HepG2 (cell line): ENCODE measurements around the gene SGMS1. TPM values are rescaled to one million over a fixed set of nuclear protein-coding genes. Genes with fewer than 3 reads are reported as not detected.

Experiments used
- ATAC-seq: fragments of 200-7000 bp; cut with Tn5 transposase; 3 replicates; pipeline ENCODE4 v1.9.1; 2020; ENCODE audit warnings: mild to moderate bottlenecking, moderate library complexity
- BruUV-seq: library from RNA; stranded (reverse); fragments of 400-500 nt; replicated peaks from 2 replicates; lab custom pipeline; 2021; lab: Mats Ljungman, UMichigan
- CTCF ChIA-PET: fragments of 300-600 bp; formaldehyde crosslinking; extraction: SDS; loops from one replicate; lab custom pipeline; 2021; ENCODE audit warnings: low total read pairs, inconsistent platforms, low intra/inter-chr PET ratio; lab: Yijun Ruan, JAX
- POLR2A ChIA-PET: fragments of 350-600 bp; sonication (Branson Sonifier 250); formaldehyde crosslinking; loops from one replicate; lab custom pipeline; 2020; ENCODE audit warnings: antibody characterized with exemption, inconsistent platforms; lab: Yijun Ruan, JAX
- DNase-seq: peaks from one replicate; pipeline ENCODE4 v3.0.0-alpha.2; 2015; ENCODE audit warnings: low spot score
- FAIRE-seq: peaks from 3 replicates; lab custom pipeline; 2011; peaks lifted over from hg19 to GRCh38; lab: Jason Lieb, UNC
- H2AFZ ChIP-seq: one replicate; pipeline ENCODE4 v1.6.1; 2011; ENCODE audit warnings: low read length, inconsistent platforms
- H3K27ac ChIP-seq: fragments of 300-600 bp; 3 replicates; pipeline ENCODE4 v1.8.0; 2011; ENCODE audit warnings: mixed run types, mild to moderate bottlenecking, mixed read lengths, low read length, inconsistent platforms; ENCODE audit not compliant: insufficient read depth; ENCODE audit errors: extremely low read length
- H3K27me3 ChIP-seq, 2 experiments: fragments of 200-600 bp in 1 of 2; 2 replicates in 1 of 2; 3 replicates in 1 of 2; pipeline versions ENCODE4 v1.6.0 to v1.8.0; 2011; ENCODE audit warnings: low read length in 2 of 2, mild to moderate bottlenecking in 2 of 2, moderate library complexity in 2 of 2, inconsistent platforms in 1 of 2; ENCODE audit not compliant: insufficient read depth in 2 of 2, control insufficient read depth in 1 of 2
- H3K36me3 ChIP-seq, 2 experiments: fragments of 200-600 bp in 1 of 2; replicated peaks in 1 of 2; 2 replicates in 1 of 2; 3 replicates in 1 of 2; pipeline versions ENCODE4 v1.5.1 to v1.8.0; 2011; ENCODE audit warnings: low read length in 2 of 2, inconsistent platforms in 1 of 2; ENCODE audit not compliant: insufficient read depth in 2 of 2, control insufficient read depth in 1 of 2
- H3K4me1 ChIP-seq: 2 replicates; pipeline ENCODE4 v1.5.1; 2012; ENCODE audit warnings: low read length, inconsistent platforms; ENCODE audit not compliant: insufficient read depth
- H3K4me2 ChIP-seq: 2 replicates; pipeline ENCODE4 v1.6.0; 2011; ENCODE audit warnings: low read depth, low read length, inconsistent platforms
- H3K4me3 ChIP-seq, 3 experiments: fragments of 200-600 bp in 1 of 3; sonication (generic), shearing (Covaris generic) in 1 of 3; replicated peaks in 1 of 3; 2 replicates each; pipeline ENCODE4 v1.5.1; 2011 to 2016; ENCODE audit warnings: low read length in 3 of 3, inconsistent platforms in 2 of 3, low read depth in 2 of 3, mild to moderate bottlenecking in 2 of 3, control low read depth in 1 of 3, mixed read lengths in 1 of 3; ENCODE audit not compliant: insufficient read depth in 1 of 3
- H3K79me2 ChIP-seq: one replicate; pipeline ENCODE4 v1.6.1; 2011; ENCODE audit warnings: low read length, inconsistent platforms; ENCODE audit not compliant: insufficient read depth
- H3K9ac ChIP-seq: 2 replicates; pipeline ENCODE4 v1.6.0; 2011; ENCODE audit warnings: mild to moderate bottlenecking, low read depth, low read length, inconsistent platforms; ENCODE audit not compliant: insufficient read depth
- H3K9me3 ChIP-seq: 2 replicates; pipeline ENCODE4 v1.5.1; 2012; ENCODE audit warnings: mild to moderate bottlenecking, low read length
- H4K20me1 ChIP-seq: 2 replicates; pipeline ENCODE4 v1.6.0; 2011; ENCODE audit warnings: inconsistent platforms, mild to moderate bottlenecking, low read length, moderate library complexity; ENCODE audit not compliant: insufficient read depth
- BRD4 ChIP-seq: sonication (generic); formaldehyde crosslinking; IDR thresholded peaks from 2 replicates; pipeline ENCODE4 v1.4.0; 2020; ENCODE audit warnings: missing genetic modification reagents
- ERF ChIP-seq: IDR thresholded peaks from 2 replicates; pipeline ENCODE4 v1.6.1; 2018; ENCODE audit warnings: missing biosample characterization, missing genetic modification reagents
- PHF21A ChIP-seq: sonication (generic); formaldehyde crosslinking; IDR thresholded peaks from 2 replicates; pipeline ENCODE4 v1.5.0; 2020; ENCODE audit warnings: mild to moderate bottlenecking, missing genetic modification reagents
- PLRG1 ChIP-seq: fragments of 450-650 bp; conservative IDR thresholded peaks from 2 replicates; pipeline ENCODE4 v1.6.1; 2016
- RFXANK ChIP-seq: IDR thresholded peaks from 2 replicates; pipeline ENCODE4 v1.6.1; 2016
- ZNF160 ChIP-seq: sonication (generic); formaldehyde crosslinking; IDR thresholded peaks from 2 replicates; pipeline ENCODE4 v1.8.0; 2022; ENCODE audit warnings: mild to moderate bottlenecking, inconsistent platforms, missing genetic modification reagents
- ZNF335 ChIP-seq: sonication (generic); formaldehyde crosslinking; IDR thresholded peaks from 2 replicates; pipeline ENCODE4 v1.4.0; 2020; ENCODE audit warnings: missing genetic modification reagents
- in situ Hi-C: cut with HindIII; loops from 2 replicates; pipeline ENCODE4 v1.10.0; 2017; ENCODE audit warnings: low pct_unique_long_range_greater_than_20kb; ENCODE audit not compliant: extremely low pct_ligation_motif_present
- intact Hi-C: fragments of 100-400 bp; cut with micrococcal nuclease; formaldehyde crosslinking; loops from one replicate; pipeline ENCODE4 v1.10.0; 2022; ENCODE audit not compliant: unreplicated experiment
- polyA plus RNA-seq, 8 experiments: library from polyadenylated mRNA; depleted of rRNA in 3 of 8; stranded (reverse) in 7 of 8; unstranded in 1 of 8; fragments of >200 nt; fragmentation: Illumina TruSeq in 4 of 8; extraction: Trizol in 4 of 8; gene quantifications; 2 replicates each; pipeline versions ENCODE4 v1.2.1 to v1.2.3, GENCODE V29; 2011 to 2016; ENCODE audit warnings: low read depth in 4 of 8, missing spikeins in 1 of 8, mixed read lengths in 1 of 8; ENCODE audit not compliant: insufficient read depth in 1 of 8
- total RNA-seq, 5 experiments: library from RNA; depleted of rRNA; stranded (reverse); fragments of >200 nt; fragmentation: Illumina TruSeq; extraction: Trizol; gene quantifications; 2 replicates each; pipeline ENCODE4 v1.2.3, GENCODE V29; 2016; ENCODE audit warnings: low read depth in 1 of 5
- TF ChIP-seq, protein P1 (sequence below): sonication (generic); formaldehyde crosslinking; conservative IDR thresholded peaks from 2 replicates; pipeline ENCODE4 v1.4.0; 2020; ENCODE audit warnings: missing genetic modification reagents
- TF ChIP-seq, protein P2 (sequence below): sonication (generic); formaldehyde crosslinking; IDR thresholded peaks from 2 replicates; pipeline ENCODE4 v1.5.0; 2020; ENCODE audit warnings: missing genetic modification reagents

Gene SGMS1
- total and polyA plus RNA-seq, 2 of the 13 experiments (the other 11 are each of a cell fraction or from before 2014, with no cell fraction given), result 6.5 to 15.1 TPM

DNA sequence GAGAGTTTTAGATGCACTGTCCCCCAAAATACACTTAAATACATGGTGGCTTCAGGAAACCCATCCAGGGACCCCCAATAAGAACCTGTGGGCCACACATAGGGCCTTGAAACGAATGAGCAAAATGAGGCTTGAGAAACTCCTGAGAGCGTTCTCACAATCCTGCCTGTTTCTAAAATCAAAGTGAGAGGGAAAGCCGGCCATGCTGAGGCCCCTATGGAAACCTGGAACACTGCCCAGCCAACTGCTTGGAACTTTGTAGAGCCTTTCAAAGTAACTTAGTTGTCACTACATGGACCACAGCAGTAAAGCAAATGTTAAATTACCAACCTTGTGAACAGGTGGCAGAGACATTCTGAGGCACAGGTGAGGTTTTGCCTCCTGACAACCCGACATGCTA, 13.4 kb downstream of the SGMS1 start (continued):
- TF ChIP-seq, protein P1, sequence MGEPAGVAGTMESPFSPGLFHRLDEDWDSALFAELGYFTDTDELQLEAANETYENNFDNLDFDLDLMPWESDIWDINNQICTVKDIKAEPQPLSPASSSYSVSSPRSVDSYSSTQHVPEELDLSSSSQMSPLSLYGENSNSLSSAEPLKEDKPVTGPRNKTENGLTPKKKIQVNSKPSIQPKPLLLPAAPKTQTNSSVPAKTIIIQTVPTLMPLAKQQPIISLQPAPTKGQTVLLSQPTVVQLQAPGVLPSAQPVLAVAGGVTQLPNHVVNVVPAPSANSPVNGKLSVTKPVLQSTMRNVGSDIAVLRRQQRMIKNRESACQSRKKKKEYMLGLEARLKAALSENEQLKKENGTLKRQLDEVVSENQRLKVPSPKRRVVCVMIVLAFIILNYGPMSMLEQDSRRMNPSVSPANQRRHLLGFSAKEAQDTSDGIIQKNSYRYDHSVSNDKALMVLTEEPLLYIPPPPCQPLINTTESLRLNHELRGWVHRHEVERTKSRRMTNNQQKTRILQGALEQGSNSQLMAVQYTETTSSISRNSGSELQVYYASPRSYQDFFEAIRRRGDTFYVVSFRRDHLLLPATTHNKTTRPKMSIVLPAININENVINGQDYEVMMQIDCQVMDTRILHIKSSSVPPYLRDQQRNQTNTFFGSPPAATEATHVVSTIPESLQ, result no peak
- TF ChIP-seq BRD4 (CRISPR knock-in tag) (no peak), ERF (CRISPR knock-in tag) (no peak), ZNF335 (CRISPR knock-in tag) (no peak), PLRG1 (no peak)

DNA sequence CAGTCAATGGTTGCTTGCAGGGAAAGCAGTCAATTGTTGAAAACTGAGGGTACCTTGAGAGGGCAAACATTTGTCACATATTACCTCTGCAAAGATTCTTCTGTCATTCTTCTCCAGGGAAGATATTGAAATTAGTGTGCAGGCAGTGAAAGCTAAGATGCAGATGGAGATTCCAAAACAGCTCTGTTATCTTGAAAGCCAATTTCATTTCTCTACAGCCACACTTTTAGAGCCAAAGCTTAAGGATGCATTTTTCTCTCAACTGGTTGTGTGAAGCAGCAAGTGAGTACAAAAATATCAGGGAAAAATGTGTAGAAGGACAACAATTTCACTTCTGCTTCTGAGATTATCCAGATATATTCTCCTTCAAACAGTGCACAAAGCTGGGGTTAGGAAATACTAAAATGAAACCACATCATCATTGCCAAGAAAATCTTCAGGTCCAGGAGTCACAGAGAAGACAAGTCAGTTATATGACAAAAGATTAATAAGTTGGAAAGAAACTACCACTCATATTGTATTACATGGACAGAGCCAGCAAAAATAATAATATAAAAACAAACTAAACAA, 16.3 kb downstream of the SGMS1 start:
- H3K79me2 ChIP-seq, result peaks cover 25% of the 10 kb centered on the region
- DNase-seq (no peak), FAIRE-seq (no peak), ATAC-seq (no peak)
- no TSS peak for BruUV-seq
- ChIA-PET CTCF (no interaction called here), POLR2A (interaction anchor here (1.6 kb wide), 1 partner anchor 17 kb away, joined by 9 read pairs; the partner anchor contains the start of gene SGMS1)
- peaks cover 60% of the 10 kb centered on the region for H3K4me1 ChIP-seq
- in situ Hi-C loops, result no loop called here
- H3K4me3 ChIP-seq, result no peak overlapping the region
- H3K36me3 ChIP-seq, result no peaks in the 10 kb centered on the region
- TF ChIP-seq, protein P2, sequence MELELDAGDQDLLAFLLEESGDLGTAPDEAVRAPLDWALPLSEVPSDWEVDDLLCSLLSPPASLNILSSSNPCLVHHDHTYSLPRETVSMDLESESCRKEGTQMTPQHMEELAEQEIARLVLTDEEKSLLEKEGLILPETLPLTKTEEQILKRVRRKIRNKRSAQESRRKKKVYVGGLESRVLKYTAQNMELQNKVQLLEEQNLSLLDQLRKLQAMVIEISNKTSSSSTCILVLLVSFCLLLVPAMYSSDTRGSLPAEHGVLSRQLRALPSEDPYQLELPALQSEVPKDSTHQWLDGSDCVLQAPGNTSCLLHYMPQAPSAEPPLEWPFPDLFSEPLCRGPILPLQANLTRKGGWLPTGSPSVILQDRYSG, result no peak
- no peak for TF ChIP-seq PHF21A (CRISPR knock-in tag)
- no peak for TF ChIP-seq RFXANK (CRISPR knock-in tag)
- TF ChIP-seq ZNF160, result no peak
- no peaks in the 10 kb centered on the region for H3K27me3 ChIP-seq
- no peak overlapping the region for H3K9ac ChIP-seq
- H3K9me3 ChIP-seq, result no peaks in the 10 kb centered on the region
- no peak overlapping the region for H2AFZ ChIP-seq
- no peak overlapping the region for H3K4me2 ChIP-seq
- intact Hi-C loops, result no loop called here
- H3K27ac ChIP-seq, result no peak overlapping the region
- peaks cover 10% of the 10 kb centered on the region for H4K20me1 ChIP-seq
